GM12878 (cell line): ENCODE data around the gene NDNF. TPM values are rescaled to one million over a fixed set of nuclear protein-coding genes. Genes with fewer than 3 reads are reported as not detected.
A peak's percentile ranks its signal among the peaks of the same experiment; 100 is the strongest.

Source experiments
- ATAC-seq: fragments of 200-7000 bp; cut with Tn5 transposase; 3 replicates; pipeline ENCODE4 v1.9.1; 2020; ENCODE audit warnings: mild to moderate bottlenecking, moderate library complexity
- BruUV-seq: library from RNA; stranded (reverse); fragments of 400-500 nt; replicated peaks from 2 replicates; lab custom pipeline; 2021; lab: Mats Ljungman, UMichigan
- CTCF ChIA-PET: fragments of 300-600 bp; sonication (Branson Sonifier 250); formaldehyde crosslinking; extraction: SDS; loops from one replicate; lab custom pipeline; 2021; ENCODE audit warnings: inconsistent platforms; lab: Yijun Ruan, JAX
- POLR2A ChIA-PET: fragments of 350-600 bp; formaldehyde crosslinking; extraction: SDS; loops from one replicate; lab custom pipeline; 2021; ENCODE audit warnings: inconsistent platforms; lab: Charles Lee
- RAD21 ChIA-PET: fragments of 300-600 bp; sonication (Branson Sonifier 250); formaldehyde crosslinking; loops from one replicate; lab custom pipeline; 2023; ENCODE audit warnings: antibody characterized with exemption; ENCODE audit not compliant: unreplicated experiment; lab: Charles Lee
- SMC1A ChIA-PET: fragments of 300-600 bp; sonication (Branson Sonifier 250); formaldehyde crosslinking; loops from one replicate; lab custom pipeline; 2023; ENCODE audit not compliant: unreplicated experiment, uncharacterized antibody; lab: Charles Lee
- DNase-seq: peaks from one replicate; pipeline ENCODE4 v3.0.0-alpha.2; 2011; ENCODE audit warnings: low read depth, low spot score
- FAIRE-seq: peaks from 3 replicates; lab custom pipeline; 2011; peaks lifted over from hg19 to GRCh38; lab: Jason Lieb, UNC
- H2AFZ ChIP-seq: 2 replicates; pipeline ENCODE4 v1.6.0; 2011; ENCODE audit warnings: low read depth, low read length, control low read depth; ENCODE audit not compliant: control insufficient read depth
- H3K27ac ChIP-seq: 2 replicates; pipeline ENCODE4 v1.5.1; 2011; ENCODE audit warnings: control low read depth; ENCODE audit not compliant: control insufficient read depth, insufficient read depth
- H3K27me3 ChIP-seq, 2 experiments: replicated peaks in 1 of 2; 2 replicates each; pipeline versions ENCODE4 v1.6.0 to v1.6.1; 2011; ENCODE audit warnings: low read length in 1 of 2; ENCODE audit not compliant: control insufficient read depth in 2 of 2, insufficient read depth in 2 of 2
- H3K36me3 ChIP-seq, 2 experiments: 2 replicates each; pipeline ENCODE4 v1.5.1; 2011; ENCODE audit warnings: low read length in 1 of 2; ENCODE audit not compliant: control insufficient read depth in 2 of 2, insufficient read depth in 2 of 2
- H3K4me1 ChIP-seq: 2 replicates; pipeline ENCODE4 v1.6.1; 2011; ENCODE audit warnings: mild to moderate bottlenecking, low read length, moderate library complexity, mixed read lengths; ENCODE audit not compliant: control insufficient read depth, insufficient read depth
- H3K4me2 ChIP-seq: 2 replicates; pipeline ENCODE4 v1.6.0; 2011; ENCODE audit warnings: control low read depth; ENCODE audit not compliant: control insufficient read depth, insufficient read depth
- H3K4me3 ChIP-seq: fragments of 200-600 bp; sonication (generic); 2 replicates; pipeline ENCODE4 v1.5.1; 2016
- H3K79me2 ChIP-seq: 2 replicates; pipeline ENCODE4 v1.6.0; 2011; ENCODE audit warnings: low read length; ENCODE audit not compliant: control insufficient read depth, insufficient read depth
- H3K9ac ChIP-seq: 2 replicates; pipeline ENCODE4 v1.8.0; 2011; ENCODE audit warnings: low read length, control low read depth, mixed read lengths; ENCODE audit not compliant: control insufficient read depth, insufficient read depth
- H3K9me3 ChIP-seq: replicated peaks from 3 replicates; pipeline ENCODE4 v1.5.1; 2011; ENCODE audit warnings: mild to moderate bottlenecking, low read length; ENCODE audit not compliant: control insufficient read depth, insufficient read depth
- H4K20me1 ChIP-seq: 2 replicates; pipeline ENCODE4 v1.6.0; 2011; ENCODE audit not compliant: control insufficient read depth, insufficient read depth
- ASH2L ChIP-seq: fragments of 300-600, 200-600 bp; sonication (generic); IDR thresholded peaks from 2 replicates; pipeline ENCODE4 v1.6.1; 2017; ENCODE audit warnings: low read depth, mild to moderate bottlenecking, borderline replicate concordance
- CHD1 ChIP-seq: IDR thresholded peaks from 2 replicates; pipeline ENCODE4 v1.6.1; 2012; ENCODE audit warnings: low read depth, low read length, improper control_type of control experiment
- EGR1 ChIP-seq, 2 experiments: IDR thresholded peaks; 1 replicate in 1 of 2; 2 replicates in 1 of 2; pipeline ENCODE4 v1.6.1; 2011 to 2012; ENCODE audit warnings: low read depth in 2 of 2, low read length in 2 of 2, borderline replicate concordance in 1 of 2, mild to moderate bottlenecking in 1 of 2, moderate library complexity in 1 of 2
- FOS ChIP-seq: IDR thresholded peaks from 3 replicates; pipeline ENCODE4 v1.6.1; 2011; ENCODE audit warnings: borderline replicate concordance; ENCODE audit not compliant: insufficient read length; ENCODE audit errors: extremely low read depth
- GABPA ChIP-seq: IDR thresholded peaks from 2 replicates; pipeline ENCODE4 v1.6.1; 2014; ENCODE audit warnings: antibody characterized with exemption, low read depth, mild to moderate bottlenecking, inconsistent platforms
- LARP7 ChIP-seq: fragments of 450-650 bp; IDR thresholded peaks from 2 replicates; pipeline ENCODE4 v1.6.1; 2017; ENCODE audit warnings: mild to moderate bottlenecking
- MYB ChIP-seq: fragments of 150-350 bp; IDR thresholded peaks from 2 replicates; pipeline ENCODE4 v1.6.1; 2014; ENCODE audit warnings: mild to moderate bottlenecking, low read depth, low read length, borderline replicate concordance
- NR2C2 ChIP-seq: IDR thresholded peaks from 2 replicates; pipeline ENCODE4 v1.6.1; 2011; ENCODE audit warnings: borderline replicate concordance, low read depth; ENCODE audit not compliant: control insufficient read depth, insufficient read length
- NR2F1 ChIP-seq: fragments of 450-650 bp; conservative IDR thresholded peaks from 2 replicates; pipeline ENCODE4 v1.6.1; 2017; ENCODE audit warnings: mild to moderate bottlenecking
- RELB ChIP-seq: fragments of 450-650 bp; IDR thresholded peaks from 2 replicates; pipeline ENCODE4 v1.6.1; 2017; ENCODE audit warnings: low read depth, mild to moderate bottlenecking, moderate library complexity
- SUZ12 ChIP-seq: fragments of 200-600 bp; sonication (generic); IDR thresholded peaks from one replicate; pipeline ENCODE4 v1.6.1; 2018; ENCODE audit warnings: antibody characterized with exemption, mild to moderate bottlenecking; ENCODE audit not compliant: unreplicated experiment
- TAF1 ChIP-seq: IDR thresholded peaks from 2 replicates; pipeline ENCODE4 v1.6.1; 2011; ENCODE audit warnings: mild to moderate bottlenecking, low read depth, low read length, borderline replicate concordance
- ZNF24 ChIP-seq: fragments of 450-650 bp; IDR thresholded peaks from 2 replicates; pipeline ENCODE4 v1.6.1; 2017; ENCODE audit warnings: antibody characterized with exemption, mild to moderate bottlenecking
- ZSCAN29 ChIP-seq: fragments of 450-650 bp; IDR thresholded peaks from 2 replicates; pipeline ENCODE4 v1.6.1; 2017; ENCODE audit warnings: mild to moderate bottlenecking, moderate library complexity
- WGBS: methylation state at CpG from one replicate; pipeline ENCODE4 v1.1.6; 2016; ENCODE audit warnings: low lambda C conversion rate; ENCODE audit not compliant: insufficient replicate concordance, insufficient coverage; ENCODE audit errors: missing lambda C conversion rate; 5-methylcytosine and 5-hydroxymethylcytosine counted together
- in situ Hi-C: fragments of 300-500 bp; cut with MboI; formaldehyde crosslinking; loops from 9 replicates; pipeline ENCODE4 v1.14.3; 2018; ENCODE audit warnings: mixed read lengths
- intact Hi-C: fragments of 100-400 bp; cut with micrococcal nuclease; formaldehyde crosslinking; loops from one replicate; pipeline ENCODE4 v1.14.2; 2022; ENCODE audit not compliant: unreplicated experiment
- polyA plus RNA-seq, 11 experiments: library from polyadenylated mRNA; depleted of rRNA in 4 of 11; unstranded in 6 of 11; stranded (reverse) in 5 of 11; fragments of >200 nt; fragmentation: Nextera tagmentation in 4 of 11; fragmentation: Illumina TruSeq in 1 of 11; extraction: Ambion mirVana in 4 of 11; extraction: Trizol in 1 of 11; gene quantifications; 1 replicate in 1 of 11; 2 replicates in 10 of 11; pipeline versions ENCODE4 v1.2.1 to v1.2.3, GENCODE V29; 2011 to 2016; ENCODE audit warnings: inconsistent platforms in 2 of 11, missing spikeins in 2 of 11, low read depth in 1 of 11
- total RNA-seq, 4 experiments: library from RNA; depleted of rRNA in 3 of 4; stranded (reverse); fragments of >200 nt in 3 of 4; fragmentation: Illumina TruSeq in 1 of 4; extraction: Trizol in 1 of 4; gene quantifications; 2 replicates each; pipeline versions ENCODE4 v1.2.1 to v1.2.3, GENCODE V29; 2013 to 2021

Gene NDNF
- total and polyA plus RNA-seq, 10 of the 15 experiments (the other 5 are each of a cell fraction or from before 2014, with no cell fraction given) = 0.26 TPM; not detected in 9

GRCh38 chr4:121070696-121071639 is 1.4 kb downstream of the NDNF start:
- H3K36me3 ChIP-seq = no peaks in the 10 kb centered on the region
- H3K4me2 ChIP-seq = no peak overlapping the region
- BruUV-seq = no TSS peak
- no peaks in the 10 kb centered on the region for H3K79me2 ChIP-seq
- no peaks in the 10 kb centered on the region for H3K4me1 ChIP-seq
- intact Hi-C loops = no loop called here
- H4K20me1 ChIP-seq = no peaks in the 10 kb centered on the region
- 33% methylated on average over 60 of the region's 64 CpGs for WGBS
- RAD21 ChIA-PET = no interaction called here
- H3K9me3 ChIP-seq = no peaks in the 10 kb centered on the region
- no peak overlapping the region for H2AFZ ChIP-seq
- in situ Hi-C loops = no loop called here
- no peak overlapping the region for H3K9ac ChIP-seq
- TF ChIP-seq SUZ12 (peak; percentile 46), ZSCAN29 (no peak)
- DNase-seq (no peak), ATAC-seq (0 out of 3 replicates have a peak, but pooled peaks have one; percentile 17), FAIRE-seq (no peak)
- CTCF ChIA-PET = interaction anchor here (0.7 kb wide), 1 partner anchor 194 kb away, joined by 4 read pairs; no protein-coding TSS in a partner anchor
- H3K27me3 ChIP-seq = peaks cover 11 to 15% of the 10 kb centered on the region in 2 experiments; a peak in 3 of 4 replicates
- no peak overlapping the region for H3K27ac ChIP-seq
- SMC1A ChIA-PET = no interaction called here
- H3K4me3 ChIP-seq = no peak overlapping the region
- POLR2A ChIA-PET = no interaction called here

GRCh38 chr4:121070274-121070673 is 2.1 kb downstream of the NDNF start:
- no peak overlapping the region for H2AFZ ChIP-seq
- no peak overlapping the region for H3K4me2 ChIP-seq
- in situ Hi-C loops (no loop called here), intact Hi-C loops (no loop called here)
- no TSS peak for BruUV-seq
- CTCF ChIA-PET = no interaction called here
- no peak overlapping the region for H3K9ac ChIP-seq
- H3K79me2 ChIP-seq = no peaks in the 10 kb centered on the region
- POLR2A ChIA-PET = no interaction called here
- RAD21 ChIA-PET = no interaction called here
- H3K4me3 ChIP-seq = no peak overlapping the region
- WGBS = 58% methylated on average over 9 of the region's 12 CpGs
- SMC1A ChIA-PET = no interaction called here
- no peaks in the 10 kb centered on the region for H3K9me3 ChIP-seq
- H3K27me3 ChIP-seq = peaks cover 11 to 15% of the 10 kb centered on the region in 2 experiments; a peak in 3 of 4 replicates
- ATAC-seq (no peak), FAIRE-seq (no peak), DNase-seq (no peak)
- H3K36me3 ChIP-seq = no peaks in the 10 kb centered on the region
- no peaks in the 10 kb centered on the region for H4K20me1 ChIP-seq
- no peak overlapping the region for H3K27ac ChIP-seq
- H3K4me1 ChIP-seq = no peaks in the 10 kb centered on the region
- TF ChIP-seq GABPA (no peak), FOS (no peak), RELB (no peak), ZNF24 (no peak), EGR1 (IDR thresholded peaks at IDR 0.05; ENCODE audit: borderline replicate concordance in 1 of 2, low read depth in 2 of 2, low read length in 2 of 2) (no peak), ZSCAN29 (no peak), ASH2L (no peak), LARP7 (no peak), NR2C2 (no peak), NR2F1 (no peak), MYB (no peak), TAF1 (no peak), CHD1 (no peak)
